ENCODE data around the gene DEAF1. TPM values are rescaled to one million over a fixed set of nuclear protein-coding genes. Genes with fewer than 3 reads are reported as not detected.

DEAF1 gene
- total RNA-seq, 4 donors from 2014 or later, result 31.6 to 54.3 (median 41.2) TPM

DNA sequence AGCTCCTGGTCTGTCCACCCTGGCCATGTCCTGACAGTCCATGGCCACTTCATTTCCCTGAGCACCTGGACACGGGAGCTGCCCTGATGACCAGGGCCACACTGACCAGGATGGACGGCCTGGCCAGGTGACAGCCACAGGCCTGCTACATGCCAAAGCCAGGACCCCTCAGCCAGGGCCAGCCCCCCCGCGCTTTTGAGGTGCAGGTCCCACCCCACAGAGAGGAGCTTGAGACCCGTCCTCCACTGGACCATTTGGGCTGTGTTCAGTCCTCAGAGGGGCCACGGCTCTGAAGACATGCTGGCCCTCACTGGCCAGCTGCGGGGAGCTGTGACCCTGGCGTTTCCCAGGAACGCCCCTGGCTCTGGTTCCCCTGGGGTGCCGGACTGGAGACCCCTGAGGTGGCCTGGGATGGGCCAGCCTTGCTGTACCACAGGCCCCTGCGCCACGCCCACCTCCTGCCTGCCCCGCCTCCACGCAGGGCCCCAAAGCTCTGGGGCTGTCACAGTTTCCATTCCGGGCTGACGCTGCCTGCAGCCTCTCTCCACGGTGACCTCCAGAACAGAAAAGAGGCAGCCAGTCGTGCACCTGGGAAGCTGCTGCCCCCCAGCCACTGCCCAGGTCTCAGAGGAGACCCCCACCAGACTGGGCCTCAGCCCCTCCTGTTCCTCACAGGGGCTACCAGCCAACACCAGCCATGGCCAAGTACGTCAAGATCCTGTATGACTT, 29.2 kb upstream of the DEAF1 start:
- H3K4me1 ChIP-seq, result peaks cover 0 to 69% (median 47%) of the 10 kb centered on the region in 4 donors
- 68 to 78% methylated on average over 10 to 13 of the region's 19 CpGs for WGBS, 2 donors

DNA sequence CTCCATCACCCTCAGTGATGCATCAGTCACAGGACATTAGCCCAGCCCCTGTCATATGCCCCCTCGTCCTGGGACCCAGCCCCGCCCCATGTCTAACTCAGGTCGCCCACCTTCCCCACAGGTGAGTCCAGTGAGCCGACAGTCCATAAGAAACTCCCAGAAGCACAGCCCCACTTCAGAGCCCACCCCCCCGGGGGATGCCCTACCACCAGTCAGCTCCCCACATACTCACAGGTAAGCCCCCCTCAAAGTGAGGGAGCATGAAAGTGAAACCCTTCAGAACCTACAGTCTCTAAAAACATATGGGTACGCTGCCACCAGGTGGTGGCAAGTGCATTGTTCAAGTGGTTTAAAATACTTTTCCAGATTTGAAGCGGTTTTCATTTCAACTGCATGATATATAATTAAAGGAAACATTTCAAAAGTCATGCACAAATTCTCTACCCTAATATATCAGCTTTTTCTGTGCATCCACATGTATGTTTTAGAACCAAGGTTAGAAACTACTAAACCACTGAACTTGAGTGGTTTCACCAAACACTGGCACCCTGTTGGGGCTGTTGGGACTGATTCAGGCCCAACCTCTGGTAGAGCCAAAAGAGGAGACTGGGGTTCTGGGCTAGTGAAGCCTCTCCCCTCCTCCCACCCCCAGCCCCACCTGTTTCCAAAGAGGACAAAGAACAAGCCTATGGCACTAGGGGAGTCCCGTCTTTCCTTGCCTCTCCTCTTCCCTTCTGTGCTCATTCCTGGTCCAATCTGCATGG, 28.3 kb upstream of the DEAF1 start:
- peak in 1 of 2 donors; percentile 15 for TF ChIP-seq EP300 (IDR thresholded peaks at IDR 0.05)
- no peak for TF ChIP-seq POLR2A (IDR thresholded peaks at IDR 0.05)
- TF ChIP-seq, protein P1, sequence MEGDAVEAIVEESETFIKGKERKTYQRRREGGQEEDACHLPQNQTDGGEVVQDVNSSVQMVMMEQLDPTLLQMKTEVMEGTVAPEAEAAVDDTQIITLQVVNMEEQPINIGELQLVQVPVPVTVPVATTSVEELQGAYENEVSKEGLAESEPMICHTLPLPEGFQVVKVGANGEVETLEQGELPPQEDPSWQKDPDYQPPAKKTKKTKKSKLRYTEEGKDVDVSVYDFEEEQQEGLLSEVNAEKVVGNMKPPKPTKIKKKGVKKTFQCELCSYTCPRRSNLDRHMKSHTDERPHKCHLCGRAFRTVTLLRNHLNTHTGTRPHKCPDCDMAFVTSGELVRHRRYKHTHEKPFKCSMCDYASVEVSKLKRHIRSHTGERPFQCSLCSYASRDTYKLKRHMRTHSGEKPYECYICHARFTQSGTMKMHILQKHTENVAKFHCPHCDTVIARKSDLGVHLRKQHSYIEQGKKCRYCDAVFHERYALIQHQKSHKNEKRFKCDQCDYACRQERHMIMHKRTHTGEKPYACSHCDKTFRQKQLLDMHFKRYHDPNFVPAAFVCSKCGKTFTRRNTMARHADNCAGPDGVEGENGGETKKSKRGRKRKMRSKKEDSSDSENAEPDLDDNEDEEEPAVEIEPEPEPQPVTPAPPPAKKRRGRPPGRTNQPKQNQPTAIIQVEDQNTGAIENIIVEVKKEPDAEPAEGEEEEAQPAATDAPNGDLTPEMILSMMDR (IDR thresholded peaks at IDR 0.05), result peak; percentile 45 to 72 (median 58)
- H3K36me3 ChIP-seq, result peaks cover 0 to 19% (median 0%) of the 10 kb centered on the region in 3 donors
- peaks cover 0 to 50% of the 10 kb centered on the region in 2 donors for H3K27me3 ChIP-seq
- H3K4me1 ChIP-seq, result peaks cover 0 to 60% (median 38%) of the 10 kb centered on the region in 4 donors
- no peaks in the 10 kb centered on the region for H3K9me3 ChIP-seq
- WGBS, 2 donors, result 53 to 54% methylated on average over 3 to 8 of the region's 8 CpGs
- peak in 1 of 2 donors; percentile 61 for DNase-seq (ENCODE audit: low spot score in 2 of 2)
- no peak overlapping the region for H3K4me3 ChIP-seq
- no peak overlapping the region for H3K27ac ChIP-seq

More for the DNA sequence above, 29.2 kb upstream of the DEAF1 start:
- Histone ChIP-seq H3K27me3 (peaks cover 0 to 50% of the 10 kb centered on the region in 2 donors), H3K9me3 (no peaks in the 10 kb centered on the region), H3K27ac (no peak overlapping the region), H3K36me3 (peaks cover 0 to 19% (median 0%) of the 10 kb centered on the region in 3 donors), H3K4me3 (no peak overlapping the region)
- TF ChIP-seq, protein P1 (IDR thresholded peaks at IDR 0.05), result no peak
- TF ChIP-seq EP300 (IDR thresholded peaks at IDR 0.05) (no peak), POLR2A (IDR thresholded peaks at IDR 0.05) (no peak)
- DNase-seq (ENCODE audit: low spot score in 2 of 2), result no peak

DNA sequence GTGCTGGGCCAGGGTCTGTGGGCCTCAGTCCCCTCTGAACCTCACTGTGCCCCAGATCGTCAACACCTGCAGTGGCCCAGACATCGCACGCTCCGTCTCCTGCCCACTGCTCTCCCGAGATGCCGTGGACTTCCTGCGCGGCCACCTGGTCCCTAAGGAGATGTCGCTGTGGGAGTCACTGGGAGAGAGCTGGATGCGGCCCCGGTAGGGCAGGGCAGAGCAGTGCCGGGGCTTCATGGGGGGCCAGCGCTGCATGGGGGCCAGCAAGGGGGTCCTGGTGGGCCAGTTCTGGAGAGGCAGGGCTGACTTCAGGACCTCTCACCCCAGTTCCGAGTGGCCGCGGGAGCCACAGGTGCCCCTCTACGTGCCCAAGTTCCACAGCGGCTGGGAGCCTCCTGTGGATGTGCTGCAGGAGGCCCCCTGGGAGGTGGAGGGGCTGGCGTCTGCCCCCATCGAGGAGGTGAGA, 27.4 kb upstream of the DEAF1 start:
- peaks cover 0 to 50% of the 10 kb centered on the region in 2 donors for H3K27me3 ChIP-seq
- no peak for DNase-seq (ENCODE audit: low spot score in 2 of 2)
- no peak overlapping the region for H3K27ac ChIP-seq
- H3K4me1 ChIP-seq, result peaks cover 0 to 51% (median 29%) of the 10 kb centered on the region in 4 donors
- H3K36me3 ChIP-seq, result peaks cover 0 to 19% (median 0%) of the 10 kb centered on the region in 3 donors
- no peak overlapping the region for H3K4me3 ChIP-seq
- 67 to 86% methylated on average over 4 to 16 of the region's 20 CpGs for WGBS, 2 donors
- TF ChIP-seq EP300 (IDR thresholded peaks at IDR 0.05) (no peak), POLR2A (IDR thresholded peaks at IDR 0.05) (no peak)
- TF ChIP-seq, protein P1 (IDR thresholded peaks at IDR 0.05), result no peak
- no peaks in the 10 kb centered on the region for H3K9me3 ChIP-seq

DNA sequence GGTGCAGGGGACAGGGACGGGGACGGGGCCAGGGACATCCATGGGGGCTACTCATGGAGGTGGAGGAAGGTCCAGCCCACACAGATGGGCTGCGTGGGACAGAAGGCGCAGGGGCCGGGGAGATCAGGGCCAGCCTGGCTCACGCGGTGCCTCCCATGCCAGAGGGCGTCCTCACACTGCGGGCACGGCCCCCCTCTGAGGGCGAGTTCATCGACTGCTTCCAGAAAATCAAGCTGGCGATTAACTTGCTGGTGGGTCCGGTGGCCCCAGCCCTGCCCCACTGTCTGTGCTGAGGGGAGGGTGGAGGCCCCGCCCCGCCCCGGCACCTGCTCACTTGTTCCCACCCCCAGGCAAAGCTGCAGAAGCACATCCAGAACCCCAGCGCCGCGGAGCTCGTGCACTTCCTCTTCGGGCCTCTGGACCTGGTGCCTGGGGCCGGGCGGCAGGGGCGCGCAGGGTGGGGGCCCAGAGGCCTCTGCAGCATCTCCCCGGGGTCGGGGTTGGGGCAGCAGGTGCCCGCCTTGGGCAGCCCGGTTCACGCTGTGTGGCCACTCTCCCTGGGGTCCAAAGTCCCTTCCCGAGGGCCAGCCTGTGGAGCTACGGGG, 26.8 kb upstream of the DEAF1 start:
- DNase-seq (ENCODE audit: low spot score in 2 of 2), result no peak
- peak overlapping the region in 1 of 4 donors; percentile 34 for H3K4me3 ChIP-seq
- TF ChIP-seq EP300 (IDR thresholded peaks at IDR 0.05) (no peak), POLR2A (IDR thresholded peaks at IDR 0.05) (no peak)
- TF ChIP-seq, protein P1 (IDR thresholded peaks at IDR 0.05), result no peak

More for the DNA sequence above, 26.8 kb upstream of the DEAF1 start:
- H3K4me1 ChIP-seq, result peaks cover 0 to 46% (median 25%) of the 10 kb centered on the region in 4 donors
- peaks cover 0 to 19% (median 0%) of the 10 kb centered on the region in 3 donors for H3K36me3 ChIP-seq
- peaks cover 0 to 50% of the 10 kb centered on the region in 2 donors for H3K27me3 ChIP-seq
- H3K9me3 ChIP-seq, result no peaks in the 10 kb centered on the region
- 44 to 52% methylated on average over 13 to 14 of the region's 33 CpGs for WGBS, 2 donors
- no peak overlapping the region for H3K27ac ChIP-seq
